H9 (cell line): ENCODE measurements around the gene SLC6A19. TPM values are rescaled to one million over a fixed set of nuclear protein-coding genes. Genes with fewer than 3 reads are reported as not detected.

Experiments
- DNase-seq: peaks from one replicate; pipeline ENCODE4 v3.0.0-alpha.2; 2017
- H2AFZ ChIP-seq: one replicate; pipeline ENCODE4 v1.6.1; 2013; ENCODE audit warnings: mild to moderate bottlenecking, low read length, control low read depth, moderate library complexity
- H2AK5ac ChIP-seq: 2 replicates; pipeline ENCODE4 v1.6.1; 2013; ENCODE audit warnings: low read length, control low read depth, mixed read lengths; ENCODE audit not compliant: insufficient read length
- H2BK120ac ChIP-seq: one replicate; pipeline ENCODE4 v1.6.1; 2013; ENCODE audit warnings: low read depth, mild to moderate bottlenecking, low read length, control low read depth, inconsistent platforms; ENCODE audit not compliant: poor library complexity, severe bottlenecking
- H2BK12ac ChIP-seq: 2 replicates; pipeline ENCODE4 v1.6.1; 2013; ENCODE audit warnings: low read length, control low read depth, mixed read lengths, low read depth; ENCODE audit not compliant: insufficient read length
- H2BK15ac ChIP-seq: 2 replicates; pipeline ENCODE4 v1.6.1; 2013; ENCODE audit warnings: low read depth, low read length, control low read depth
- H2BK20ac ChIP-seq: one replicate; pipeline ENCODE4 v1.6.1; 2013; ENCODE audit warnings: low read depth, mild to moderate bottlenecking, low read length, control low read depth, inconsistent platforms; ENCODE audit not compliant: poor library complexity, severe bottlenecking
- H2BK5ac ChIP-seq: 2 replicates; pipeline ENCODE4 v1.6.1; 2013; ENCODE audit warnings: low read length, control low read depth, mixed read lengths; ENCODE audit not compliant: insufficient read length
- H3K14ac ChIP-seq: 2 replicates; pipeline ENCODE4 v1.6.1; 2013; ENCODE audit warnings: low read length, control low read depth; ENCODE audit not compliant: insufficient read depth
- H3K18ac ChIP-seq: 2 replicates; pipeline ENCODE4 v1.6.1; 2013; ENCODE audit warnings: low read depth, mild to moderate bottlenecking, mixed read lengths, low read length, control low read depth; ENCODE audit not compliant: insufficient read length
- H3K23ac ChIP-seq: 2 replicates; pipeline ENCODE4 v1.6.1; 2013; ENCODE audit warnings: low read length, control low read depth, mixed read lengths, low read depth; ENCODE audit not compliant: insufficient read length
- H3K23me2 ChIP-seq: 2 replicates; pipeline ENCODE4 v1.6.1; 2013; ENCODE audit warnings: low read depth, mild to moderate bottlenecking, mixed read lengths, low read length, control low read depth; ENCODE audit not compliant: insufficient read length, poor library complexity, severe bottlenecking
- H3K27ac ChIP-seq: 2 replicates; pipeline ENCODE4 v1.5.1; 2013; ENCODE audit warnings: low read length, control low read depth, mixed read lengths, low read depth; ENCODE audit not compliant: insufficient read length
- H3K27me3 ChIP-seq: 2 replicates; pipeline ENCODE4 v1.6.1; 2013; ENCODE audit warnings: low read length, control low read depth, inconsistent platforms; ENCODE audit not compliant: insufficient read depth
- H3K4ac ChIP-seq: 2 replicates; pipeline ENCODE4 v1.6.1; 2013; ENCODE audit warnings: low read depth, mild to moderate bottlenecking, control low read depth, inconsistent platforms, low read length, moderate library complexity
- H3K4me1 ChIP-seq: 2 replicates; pipeline ENCODE4 v1.6.1; 2013; ENCODE audit warnings: low read length, control low read depth, inconsistent platforms; ENCODE audit not compliant: insufficient read depth
- H3K4me2 ChIP-seq: 2 replicates; pipeline ENCODE4 v1.6.1; 2013; ENCODE audit warnings: low read length, control low read depth, mixed read lengths; ENCODE audit not compliant: insufficient read length, insufficient read depth
- H3K56ac ChIP-seq: 2 replicates; pipeline ENCODE4 v1.6.1; 2013; ENCODE audit warnings: low read depth, mild to moderate bottlenecking, mixed read lengths, low read length, control low read depth; ENCODE audit not compliant: insufficient read length
- H3K79me1 ChIP-seq: 2 replicates; pipeline ENCODE4 v1.6.1; 2013; ENCODE audit warnings: low read depth, mild to moderate bottlenecking, moderate library complexity, low read length, control low read depth, inconsistent platforms; ENCODE audit not compliant: insufficient read depth, poor library complexity, severe bottlenecking
- H3K79me2 ChIP-seq: 2 replicates; pipeline ENCODE4 v1.6.1; 2013; ENCODE audit warnings: low read length, control low read depth, inconsistent platforms; ENCODE audit not compliant: insufficient read depth
- H3K9ac ChIP-seq: 2 replicates; pipeline ENCODE4 v1.6.1; 2013; ENCODE audit warnings: low read length, control low read depth, mixed read lengths; ENCODE audit not compliant: insufficient read length; ENCODE audit errors: extremely low read depth
- H3K9me3 ChIP-seq: one replicate; pipeline ENCODE4 v1.6.1; 2013; ENCODE audit warnings: low read depth, low read length, inconsistent platforms; ENCODE audit not compliant: control insufficient read depth
- H3T11ph ChIP-seq: one replicate; pipeline ENCODE4 v1.6.1; 2013; ENCODE audit warnings: mild to moderate bottlenecking, low read length, control low read depth, inconsistent platforms
- H4K20me1 ChIP-seq: one replicate; pipeline ENCODE4 v1.6.1; 2013; ENCODE audit not compliant: control insufficient read depth, insufficient read length, insufficient read depth
- H4K5ac ChIP-seq: 2 replicates; pipeline ENCODE4 v1.6.1; 2013; ENCODE audit warnings: low read depth, mild to moderate bottlenecking, mixed read lengths, low read length, control low read depth; ENCODE audit not compliant: insufficient read length
- H4K8ac ChIP-seq: replicated peaks from 2 replicates; pipeline ENCODE4 v1.6.1; 2013; ENCODE audit warnings: low read length, control low read depth, mixed read lengths, low read depth; ENCODE audit not compliant: insufficient read length
- H4K91ac ChIP-seq: 2 replicates; pipeline ENCODE4 v1.6.1; 2013; ENCODE audit warnings: low read depth, mild to moderate bottlenecking, moderate library complexity, mixed read lengths, low read length, control low read depth; ENCODE audit not compliant: insufficient read length
- H3K27ac Mint-ChIP-seq, 3 experiments: 2 replicates in 2 of 3; 3 replicates in 1 of 3; pipeline ENCODE4 v1.8.0; 2020 to 2021; ENCODE audit warnings: mixed read lengths in 3 of 3, mild to moderate bottlenecking in 1 of 3, moderate library complexity in 1 of 3
- H3K27me3 Mint-ChIP-seq: 2 replicates; pipeline ENCODE4 v1.8.0; 2021; ENCODE audit warnings: low read depth, mild to moderate bottlenecking, moderate library complexity, mixed read lengths
- H3K36me3 Mint-ChIP-seq, 3 experiments: 2 replicates in 2 of 3; 3 replicates in 1 of 3; pipeline ENCODE4 v1.8.0; 2020 to 2021; ENCODE audit warnings: low read depth in 3 of 3, mixed read lengths in 3 of 3; ENCODE audit not compliant: insufficient read depth in 1 of 3
- H3K4me1 Mint-ChIP-seq, 2 experiments: 2 replicates each; pipeline ENCODE4 v1.8.0; 2020; ENCODE audit warnings: mixed read lengths in 2 of 2
- H3K4me3 Mint-ChIP-seq, 2 experiments: 2 replicates in 1 of 2; 3 replicates in 1 of 2; pipeline ENCODE4 v1.8.0; 2020 to 2021; ENCODE audit warnings: mild to moderate bottlenecking in 2 of 2, mixed read lengths in 2 of 2, moderate library complexity in 1 of 2
- H3K9me3 Mint-ChIP-seq, 2 experiments: 2 replicates in 1 of 2; 3 replicates in 1 of 2; pipeline ENCODE4 v1.8.0; 2020; ENCODE audit warnings: mild to moderate bottlenecking in 2 of 2, mixed read lengths in 2 of 2, moderate library complexity in 1 of 2
- total RNA-seq: library from RNA; stranded (reverse); gene quantifications from 2 replicates; pipeline ENCODE4 v1.2.1, GENCODE V29; 2021
- TF ChIP-seq, protein P1 (sequence below): fragments of 200-600 bp; sonication (generic); conservative IDR thresholded peaks from 3 replicates; pipeline ENCODE4 v1.8.0; 2021; ENCODE audit warnings: antibody characterized with exemption, mild to moderate bottlenecking

Gene SLC6A19
- total RNA-seq, 1 experiment from 2014 or later = not detected

DNA sequence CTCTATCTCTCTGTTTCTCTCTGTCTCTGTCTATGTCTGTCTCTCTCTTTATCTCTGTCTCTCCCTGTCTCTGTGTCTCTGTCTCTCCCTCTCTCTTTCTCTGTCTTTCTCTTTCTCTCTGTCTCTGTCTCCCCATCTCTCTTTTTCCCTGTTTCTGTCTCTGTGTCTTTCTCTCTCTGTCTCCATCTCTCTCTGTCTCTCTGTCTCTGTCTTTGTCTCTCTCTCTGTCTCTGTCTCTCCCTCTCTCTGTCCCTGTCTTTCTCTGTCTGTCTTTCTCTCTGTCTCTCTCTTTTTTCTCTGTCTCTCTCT, 2.1 kb upstream of the SLC6A19 start:
- DNase-seq = no peak
- Histone ChIP-seq H2BK20ac (no peak overlapping the region), H3K9me3 (no peaks in the 10 kb centered on the region), H4K20me1 (no peaks in the 10 kb centered on the region), H3K79me1 (no peaks in the 10 kb centered on the region), H2BK12ac (no peak overlapping the region), H4K5ac (no peak overlapping the region), H3T11ph (no peak overlapping the region), H3K56ac (no peak overlapping the region), H3K9ac (no peak overlapping the region), H2BK15ac (no peak overlapping the region), H2BK120ac (no peak overlapping the region), H3K23me2 (no peaks in the 10 kb centered on the region), H3K4ac (no peak overlapping the region), H2BK5ac (no peak overlapping the region), H3K23ac (no peak overlapping the region), H3K79me2 (no peaks in the 10 kb centered on the region), H3K14ac (no peak overlapping the region), H2AK5ac (no peak overlapping the region), H3K27ac (no peak overlapping the region), H3K27me3 (no peaks in the 10 kb centered on the region), H3K4me1 (no peaks in the 10 kb centered on the region), H3K18ac (no peak overlapping the region), H2AFZ (no peak overlapping the region), H3K4me2 (no peak overlapping the region), H4K91ac (no peak overlapping the region), H4K8ac (no peak overlapping the region)
- H3K9me3 Mint-ChIP-seq = no peaks in the 10 kb centered on the region
- H3K27me3 Mint-ChIP-seq = no peaks in the 10 kb centered on the region
- H3K36me3 Mint-ChIP-seq = no peaks in the 10 kb centered on the region
- TF ChIP-seq, protein P1, sequence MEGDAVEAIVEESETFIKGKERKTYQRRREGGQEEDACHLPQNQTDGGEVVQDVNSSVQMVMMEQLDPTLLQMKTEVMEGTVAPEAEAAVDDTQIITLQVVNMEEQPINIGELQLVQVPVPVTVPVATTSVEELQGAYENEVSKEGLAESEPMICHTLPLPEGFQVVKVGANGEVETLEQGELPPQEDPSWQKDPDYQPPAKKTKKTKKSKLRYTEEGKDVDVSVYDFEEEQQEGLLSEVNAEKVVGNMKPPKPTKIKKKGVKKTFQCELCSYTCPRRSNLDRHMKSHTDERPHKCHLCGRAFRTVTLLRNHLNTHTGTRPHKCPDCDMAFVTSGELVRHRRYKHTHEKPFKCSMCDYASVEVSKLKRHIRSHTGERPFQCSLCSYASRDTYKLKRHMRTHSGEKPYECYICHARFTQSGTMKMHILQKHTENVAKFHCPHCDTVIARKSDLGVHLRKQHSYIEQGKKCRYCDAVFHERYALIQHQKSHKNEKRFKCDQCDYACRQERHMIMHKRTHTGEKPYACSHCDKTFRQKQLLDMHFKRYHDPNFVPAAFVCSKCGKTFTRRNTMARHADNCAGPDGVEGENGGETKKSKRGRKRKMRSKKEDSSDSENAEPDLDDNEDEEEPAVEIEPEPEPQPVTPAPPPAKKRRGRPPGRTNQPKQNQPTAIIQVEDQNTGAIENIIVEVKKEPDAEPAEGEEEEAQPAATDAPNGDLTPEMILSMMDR = no peak
- no peak overlapping the region for H3K27ac Mint-ChIP-seq
- no peak overlapping the region for H3K4me3 Mint-ChIP-seq
- no peaks in the 10 kb centered on the region for H3K4me1 Mint-ChIP-seq
